A549 (cell line): Measurements from ENCODE around the gene KIAA0753.

Experiments used
- RFX5 ChIP-seq: fragments of 450-650 bp; IDR thresholded peaks from 2 replicates; pipeline ENCODE4 v1.7.1; 2014; ENCODE audit warnings: antibody characterized with exemption, mild to moderate bottlenecking, moderate library complexity
- TF ChIP-seq, protein P1 (sequence below): IDR thresholded peaks from 2 replicates; pipeline ENCODE4 v1.6.1; 2012
- TF ChIP-seq, protein P2 (sequence below): IDR thresholded peaks from 2 replicates; pipeline ENCODE4 v1.6.1; 2012
- TF ChIP-seq, protein P3 (sequence below): fragments of >200 bp; sonication (Bioruptor Twin); formaldehyde crosslinking; IDR thresholded peaks from 3 replicates; pipeline ENCODE4 v1.6.1; 2016
- TF ChIP-seq, protein P4 (sequence below): fragments of >200 bp; sonication (Bioruptor Twin); formaldehyde crosslinking; IDR thresholded peaks from 3 replicates; pipeline ENCODE4 v1.5.1; 2016

DNA sequence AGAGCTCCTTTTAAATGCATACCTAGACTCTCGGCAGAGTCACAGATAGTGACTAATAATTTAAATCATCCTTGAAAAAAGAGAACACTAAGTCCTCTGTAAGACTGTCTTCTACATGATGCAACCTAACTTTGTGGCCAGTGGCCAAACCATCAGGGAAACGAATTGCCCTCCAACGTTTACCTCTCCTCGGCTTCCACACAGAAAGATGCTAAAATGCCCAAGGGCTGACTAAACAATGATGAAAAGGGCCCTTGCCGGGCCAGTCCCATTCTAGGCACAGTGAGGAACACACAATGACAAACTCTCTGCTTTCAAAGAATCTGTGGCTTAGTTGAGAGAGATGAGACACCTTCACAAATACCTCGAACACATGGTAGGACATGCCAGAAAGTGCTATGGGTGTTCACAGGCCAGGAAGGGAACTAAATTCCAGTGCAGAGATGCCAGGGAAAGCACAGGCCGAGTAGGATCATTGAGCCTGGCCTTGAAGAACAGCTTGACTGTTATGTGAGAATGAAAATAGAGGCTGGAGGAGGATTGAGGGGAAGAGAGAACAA is 48.8 kb downstream of the KIAA0753 start:
- TF ChIP-seq RFX5: no peak
- TF ChIP-seq, protein P1, sequence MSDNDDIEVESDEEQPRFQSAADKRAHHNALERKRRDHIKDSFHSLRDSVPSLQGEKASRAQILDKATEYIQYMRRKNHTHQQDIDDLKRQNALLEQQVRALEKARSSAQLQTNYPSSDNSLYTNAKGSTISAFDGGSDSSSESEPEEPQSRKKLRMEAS: peak; percentile 60
- TF ChIP-seq, protein P2, sequence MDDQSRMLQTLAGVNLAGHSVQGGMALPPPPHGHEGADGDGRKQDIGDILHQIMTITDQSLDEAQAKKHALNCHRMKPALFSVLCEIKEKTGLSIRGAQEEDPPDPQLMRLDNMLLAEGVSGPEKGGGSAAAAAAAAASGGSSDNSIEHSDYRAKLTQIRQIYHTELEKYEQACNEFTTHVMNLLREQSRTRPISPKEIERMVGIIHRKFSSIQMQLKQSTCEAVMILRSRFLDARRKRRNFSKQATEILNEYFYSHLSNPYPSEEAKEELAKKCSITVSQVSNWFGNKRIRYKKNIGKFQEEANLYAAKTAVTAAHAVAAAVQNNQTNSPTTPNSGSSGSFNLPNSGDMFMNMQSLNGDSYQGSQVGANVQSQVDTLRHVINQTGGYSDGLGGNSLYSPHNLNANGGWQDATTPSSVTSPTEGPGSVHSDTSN: no peak
- TF ChIP-seq, protein P3, sequence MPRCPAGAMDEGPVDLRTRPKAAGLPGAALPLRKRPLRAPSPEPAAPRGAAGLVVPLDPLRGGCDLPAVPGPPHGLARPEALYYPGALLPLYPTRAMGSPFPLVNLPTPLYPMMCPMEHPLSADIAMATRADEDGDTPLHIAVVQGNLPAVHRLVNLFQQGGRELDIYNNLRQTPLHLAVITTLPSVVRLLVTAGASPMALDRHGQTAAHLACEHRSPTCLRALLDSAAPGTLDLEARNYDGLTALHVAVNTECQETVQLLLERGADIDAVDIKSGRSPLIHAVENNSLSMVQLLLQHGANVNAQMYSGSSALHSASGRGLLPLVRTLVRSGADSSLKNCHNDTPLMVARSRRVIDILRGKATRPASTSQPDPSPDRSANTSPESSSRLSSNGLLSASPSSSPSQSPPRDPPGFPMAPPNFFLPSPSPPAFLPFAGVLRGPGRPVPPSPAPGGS: 0 out of 3 replicates have a peak, but pooled peaks have one; percentile 14
- TF ChIP-seq, protein P4, sequence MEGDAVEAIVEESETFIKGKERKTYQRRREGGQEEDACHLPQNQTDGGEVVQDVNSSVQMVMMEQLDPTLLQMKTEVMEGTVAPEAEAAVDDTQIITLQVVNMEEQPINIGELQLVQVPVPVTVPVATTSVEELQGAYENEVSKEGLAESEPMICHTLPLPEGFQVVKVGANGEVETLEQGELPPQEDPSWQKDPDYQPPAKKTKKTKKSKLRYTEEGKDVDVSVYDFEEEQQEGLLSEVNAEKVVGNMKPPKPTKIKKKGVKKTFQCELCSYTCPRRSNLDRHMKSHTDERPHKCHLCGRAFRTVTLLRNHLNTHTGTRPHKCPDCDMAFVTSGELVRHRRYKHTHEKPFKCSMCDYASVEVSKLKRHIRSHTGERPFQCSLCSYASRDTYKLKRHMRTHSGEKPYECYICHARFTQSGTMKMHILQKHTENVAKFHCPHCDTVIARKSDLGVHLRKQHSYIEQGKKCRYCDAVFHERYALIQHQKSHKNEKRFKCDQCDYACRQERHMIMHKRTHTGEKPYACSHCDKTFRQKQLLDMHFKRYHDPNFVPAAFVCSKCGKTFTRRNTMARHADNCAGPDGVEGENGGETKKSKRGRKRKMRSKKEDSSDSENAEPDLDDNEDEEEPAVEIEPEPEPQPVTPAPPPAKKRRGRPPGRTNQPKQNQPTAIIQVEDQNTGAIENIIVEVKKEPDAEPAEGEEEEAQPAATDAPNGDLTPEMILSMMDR: no peak
